Retina (tissue), 1 donor: Measurements from ENCODE around the gene RNF125.

ENCODE experiments used
- DNase-seq: peaks from one replicate; pipeline ENCODE4 v3.0.0-alpha.2; 2016

Gene RNF125

GRCh38 chr18:32091724-32092421 is 73.2 kb downstream of the RNF125 start, which contains the start of gene RNF138:
Gene RNF138, plus strand, starts transcription at chr18:32091874. Its CDS starts 903 bp downstream, at chr18:32092777.
- peak; percentile 95 for DNase-seq

DNA sequence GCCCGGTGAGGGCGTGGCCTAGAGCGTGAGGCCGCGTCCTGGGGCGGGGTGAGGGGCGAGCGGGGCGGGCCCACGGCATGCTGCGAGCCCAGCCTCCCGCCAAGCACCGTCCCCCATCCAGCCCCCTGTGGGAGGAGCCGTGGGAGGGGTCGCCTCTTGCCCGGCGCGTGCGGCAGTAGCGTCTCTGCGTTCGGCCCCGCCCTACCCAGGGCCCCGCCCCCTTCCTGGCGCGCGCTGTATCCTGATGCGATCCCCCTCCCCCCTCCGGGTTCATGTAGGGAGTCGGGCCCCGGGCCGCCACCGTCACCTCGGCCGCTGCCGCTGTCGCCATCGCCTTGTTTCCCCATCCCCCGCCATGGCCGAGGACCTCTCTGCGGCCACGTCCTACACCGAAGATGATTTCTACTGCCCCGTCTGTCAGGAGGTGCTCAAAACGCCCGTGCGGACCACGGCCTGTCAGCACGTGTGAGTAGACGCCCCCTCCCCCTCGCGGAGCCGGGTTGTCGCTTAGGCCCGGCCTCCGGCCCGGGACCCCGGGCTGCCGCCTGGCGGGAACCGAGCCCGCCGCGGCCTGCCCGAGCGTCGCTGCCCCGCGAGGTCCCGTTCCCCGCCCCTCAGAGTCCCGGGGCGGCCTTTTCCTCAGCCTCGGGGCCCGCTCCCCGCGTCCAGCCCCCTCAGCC is 73.9 kb downstream of the RNF125 start:
- DNase-seq = peak; percentile 97

DNA sequence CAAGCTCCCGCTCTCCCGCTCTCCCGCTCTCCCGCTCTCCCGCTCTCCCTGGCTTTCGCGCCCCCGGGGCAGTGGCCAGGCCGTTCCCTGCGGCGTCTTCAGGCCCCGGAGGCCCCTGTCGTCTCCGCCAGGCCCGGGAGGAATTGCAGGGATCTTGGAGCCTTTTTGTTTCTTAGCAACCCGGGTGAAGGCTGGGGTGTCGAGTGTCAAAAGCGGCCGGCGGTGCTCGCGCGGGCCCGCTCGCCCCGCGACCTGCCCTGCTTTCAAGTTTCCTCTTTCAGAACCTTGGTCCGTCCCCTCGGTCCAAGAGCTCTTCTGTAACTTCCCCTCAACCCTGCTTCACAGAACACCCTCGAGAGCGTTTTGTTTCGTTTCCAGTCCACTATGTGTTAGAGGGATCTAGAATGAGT is 74.5 kb downstream of the RNF125 start:
- DNase-seq = peak; percentile 78

- no peak for DNase-seq
These were observed 74.9 kb downstream of the RNF125 start for GRCh38 chr18:32093523-32093922.

DNA sequence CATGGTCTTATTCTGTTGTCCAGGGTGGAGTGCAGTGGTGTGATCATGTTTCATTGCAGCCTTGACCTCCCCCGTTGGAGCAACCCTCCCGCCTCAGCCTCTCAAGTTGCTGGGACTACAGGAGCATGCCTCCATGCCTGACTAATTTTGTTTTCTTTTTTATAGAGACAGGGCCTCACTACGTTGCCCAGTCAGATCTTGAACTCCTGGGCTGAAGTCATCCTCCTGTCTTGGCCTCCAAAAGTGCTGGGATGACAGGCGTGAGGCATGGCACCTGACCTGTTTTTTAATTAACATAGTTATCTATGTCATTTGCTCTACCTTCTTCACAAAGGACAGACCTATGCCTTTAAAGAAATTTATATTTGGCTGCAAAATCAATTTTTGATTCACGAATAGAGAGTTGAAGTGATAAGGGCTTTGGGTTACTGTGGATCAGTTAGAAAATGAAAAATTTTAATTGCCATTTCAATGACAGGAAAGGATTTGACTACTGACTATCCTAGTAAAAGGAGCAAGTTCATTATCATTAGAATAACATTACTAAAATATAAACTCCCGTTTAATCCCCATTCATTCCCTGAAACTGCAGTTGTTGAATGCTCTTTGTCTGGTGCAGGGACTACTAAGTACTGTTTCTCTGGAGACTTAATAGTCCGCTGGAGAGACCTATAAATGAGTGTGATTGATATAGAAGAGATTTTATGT is 76.7 kb downstream of the RNF125 start:
- DNase-seq = no peak

DNA sequence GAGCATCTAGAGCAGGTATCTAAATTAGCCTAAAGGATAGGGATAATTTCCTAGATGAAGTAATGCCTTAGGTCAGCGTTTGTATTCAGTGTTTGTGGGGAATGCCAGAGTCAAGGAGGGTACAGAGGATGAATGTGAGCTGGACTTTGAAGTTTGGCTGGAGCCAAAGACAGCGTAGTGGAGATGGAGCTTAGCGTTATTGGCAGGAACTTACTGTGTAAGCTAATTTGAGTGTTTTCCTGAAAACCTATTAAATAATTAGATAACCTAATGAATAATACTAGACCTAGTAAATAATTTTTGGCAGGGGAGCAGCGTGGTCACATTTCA is 77.2 kb downstream of the RNF125 start:
- DNase-seq = no peak

- DNase-seq = no peak
These were observed 78.3 kb downstream of the RNF125 start for GRCh38 chr18:32096946-32097345.

- DNase-seq = no peak
These were observed 85.9 kb downstream of the RNF125 start for GRCh38 chr18:32104516-32104915.

GRCh38 chr18:32110005-32110404 is 91.4 kb downstream of the RNF125 start:
- no peak for DNase-seq

DNA sequence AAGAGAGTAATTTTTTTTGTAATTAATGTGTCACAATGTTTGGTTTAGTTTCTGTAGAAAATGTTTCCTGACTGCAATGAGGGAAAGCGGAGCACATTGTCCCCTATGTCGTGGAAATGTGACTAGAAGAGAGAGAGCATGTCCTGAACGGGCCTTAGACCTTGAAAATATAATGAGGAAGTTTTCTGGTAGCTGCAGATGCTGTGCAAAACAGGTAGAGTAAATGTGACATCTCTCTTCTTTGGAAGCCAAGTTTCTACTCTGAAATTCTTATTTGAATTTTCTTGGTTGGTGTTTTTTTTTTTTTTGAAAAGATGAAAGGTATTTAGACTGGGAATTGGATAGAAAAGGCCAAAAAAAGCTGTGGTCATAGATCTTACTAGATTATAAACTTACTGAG is 93.1 kb downstream of the RNF125 start:
- DNase-seq = no peak

DNA sequence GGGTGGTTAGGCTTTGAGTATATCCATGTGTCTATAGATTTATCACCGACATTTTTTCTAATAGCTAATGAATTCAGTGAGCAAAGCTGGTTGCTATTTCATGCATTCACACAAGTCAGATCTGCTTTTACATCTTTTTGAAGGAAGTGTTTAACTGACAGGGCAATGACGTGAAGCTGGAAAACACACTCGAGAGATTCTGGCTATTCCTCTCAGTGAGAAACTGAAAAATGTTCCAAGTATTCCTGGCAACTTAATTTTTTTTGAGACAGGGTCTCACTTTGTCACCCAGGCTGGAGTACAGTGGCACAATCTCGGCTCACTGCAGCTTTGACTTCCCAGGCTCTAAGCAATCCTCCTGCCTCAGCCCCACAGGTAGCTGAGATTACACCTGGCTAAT is 94.2 kb downstream of the RNF125 start:
- no peak for DNase-seq

DNA sequence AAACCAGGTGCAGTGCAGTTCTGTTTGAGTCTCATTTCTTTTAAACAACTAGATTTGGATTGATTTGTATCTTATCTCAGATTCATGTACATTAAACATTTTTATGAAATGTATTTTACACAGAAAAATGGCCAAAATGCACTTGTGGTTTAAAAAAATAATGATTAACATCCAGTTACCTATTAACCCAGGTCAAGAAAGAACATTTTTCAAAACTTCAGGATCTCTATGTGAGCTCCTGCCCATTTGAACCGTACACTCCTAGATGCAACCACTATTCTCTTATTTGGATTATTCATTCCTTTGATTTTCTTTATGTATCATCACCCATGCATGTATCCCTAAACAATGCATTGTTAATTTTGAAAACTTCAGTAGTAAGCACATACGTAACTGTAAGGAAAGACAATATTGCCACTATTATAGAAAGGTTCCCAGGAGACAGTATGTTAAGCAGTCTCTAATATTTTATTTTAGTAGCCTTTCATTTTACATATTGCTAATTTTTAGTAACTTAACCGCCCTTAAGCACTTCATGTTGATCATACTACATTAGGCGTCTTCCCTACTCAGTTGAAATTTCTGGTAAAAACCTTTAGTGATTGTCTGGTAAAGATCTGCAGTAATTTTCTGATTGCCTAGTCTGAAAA is 95.8 kb downstream of the RNF125 start:
- DNase-seq = no peak

DNA sequence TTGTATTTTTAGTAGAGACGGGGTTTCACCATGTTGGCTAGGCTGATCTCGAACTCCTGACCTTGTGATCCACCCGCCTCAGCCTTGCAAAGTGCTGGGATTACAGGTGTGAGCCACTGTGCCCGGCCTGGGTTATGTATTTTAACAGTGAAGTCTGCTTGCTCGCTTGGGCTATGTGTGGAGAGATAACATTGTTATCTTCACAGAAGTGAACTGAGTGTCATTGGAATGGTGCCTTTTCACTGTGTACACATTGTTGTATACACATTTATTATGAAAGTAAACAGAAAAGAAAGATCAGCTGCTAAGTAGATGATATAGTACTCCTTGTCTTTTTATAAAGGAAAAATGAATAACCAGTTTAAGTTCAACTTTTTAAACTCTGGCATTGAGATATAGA is 103.4 kb downstream of the RNF125 start:
- DNase-seq = no peak
